B cell (primary cell): ENCODE measurements around the gene CDK10.

Experiments used
- EZH2 ChIP-seq: IDR thresholded peaks from 2 replicates; pipeline ENCODE4 v1.6.1; 2012; ENCODE audit warnings: borderline replicate concordance, low read depth, mild to moderate bottlenecking, moderate library complexity, low read length; ENCODE audit not compliant: insufficient read depth, poor library complexity, severe bottlenecking
- TF ChIP-seq, protein P1 (sequence below): fragments of 200-600 bp; IDR thresholded peaks from one replicate; pipeline ENCODE4 v1.8.0; 2022; ENCODE audit warnings: antibody characterized with exemption, mild to moderate bottlenecking

DNA sequence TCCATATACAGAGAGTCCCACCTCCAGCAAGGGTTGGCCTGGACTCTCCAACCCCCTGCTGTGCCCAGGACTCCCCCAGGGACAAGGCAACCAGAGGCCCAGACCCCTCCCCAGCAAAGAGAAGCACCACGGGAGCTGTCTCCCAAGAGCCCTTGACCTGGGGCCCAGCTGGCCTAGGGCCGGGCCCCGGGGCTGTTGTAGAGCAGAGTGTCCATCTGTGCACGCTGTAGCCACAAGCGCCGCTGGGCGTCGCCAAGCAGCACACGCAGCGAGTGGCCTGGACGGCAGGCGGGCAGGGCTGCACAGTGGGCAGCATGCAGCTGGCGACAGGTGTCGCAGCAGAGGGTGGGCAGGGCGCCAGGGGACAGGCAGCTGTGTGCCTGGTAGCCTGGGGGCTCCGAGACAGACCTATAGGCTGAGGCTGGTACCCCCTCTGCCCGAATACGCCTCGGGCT is 10.7 kb downstream of the CDK10 start:
- TF ChIP-seq, protein P1, sequence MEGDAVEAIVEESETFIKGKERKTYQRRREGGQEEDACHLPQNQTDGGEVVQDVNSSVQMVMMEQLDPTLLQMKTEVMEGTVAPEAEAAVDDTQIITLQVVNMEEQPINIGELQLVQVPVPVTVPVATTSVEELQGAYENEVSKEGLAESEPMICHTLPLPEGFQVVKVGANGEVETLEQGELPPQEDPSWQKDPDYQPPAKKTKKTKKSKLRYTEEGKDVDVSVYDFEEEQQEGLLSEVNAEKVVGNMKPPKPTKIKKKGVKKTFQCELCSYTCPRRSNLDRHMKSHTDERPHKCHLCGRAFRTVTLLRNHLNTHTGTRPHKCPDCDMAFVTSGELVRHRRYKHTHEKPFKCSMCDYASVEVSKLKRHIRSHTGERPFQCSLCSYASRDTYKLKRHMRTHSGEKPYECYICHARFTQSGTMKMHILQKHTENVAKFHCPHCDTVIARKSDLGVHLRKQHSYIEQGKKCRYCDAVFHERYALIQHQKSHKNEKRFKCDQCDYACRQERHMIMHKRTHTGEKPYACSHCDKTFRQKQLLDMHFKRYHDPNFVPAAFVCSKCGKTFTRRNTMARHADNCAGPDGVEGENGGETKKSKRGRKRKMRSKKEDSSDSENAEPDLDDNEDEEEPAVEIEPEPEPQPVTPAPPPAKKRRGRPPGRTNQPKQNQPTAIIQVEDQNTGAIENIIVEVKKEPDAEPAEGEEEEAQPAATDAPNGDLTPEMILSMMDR: no peak
- no peak for TF ChIP-seq EZH2
